HG03066 (cell line): ENCODE results near the gene FLNA.

Experiments used
- ATAC-seq: cut with Tn5 transposase; IDR thresholded peaks from one replicate; pipeline ENCODE4 v1.9.1; 2021; ENCODE audit warnings: low read depth; ENCODE audit not compliant: unreplicated experiment

Gene FLNA

GRCh38 chrX:154378059-154378798, 3.8 kb upstream of the FLNA start:
- peak; percentile 1 for ATAC-seq

GRCh38 chrX:154376774-154377173, 2.3 kb upstream of the FLNA start:
- ATAC-seq: no peak

- ATAC-seq: no peak
Measured at GRCh38 chrX:154375156-154375504, 696 bp upstream of the FLNA start.

GRCh38 chrX:154373340-154374306, 811 bp downstream of the FLNA start:
- ATAC-seq: no peak

- no peak for ATAC-seq
Measured at GRCh38 chrX:154372612-154373022, 1.8 kb downstream of the FLNA start.

- no peak for ATAC-seq
Measured at GRCh38 chrX:154371789-154372300, 2.6 kb downstream of the FLNA start.

- ATAC-seq: peak; percentile 53
Measured at GRCh38 chrX:154371017-154371788, 3.2 kb downstream of the FLNA start.

- no peak for ATAC-seq
Measured at GRCh38 chrX:154370300-154371016, 4.0 kb downstream of the FLNA start.

- no peak for ATAC-seq
Measured at GRCh38 chrX:154369449-154370299, 4.8 kb downstream of the FLNA start.

- ATAC-seq: no peak
Measured at GRCh38 chrX:154368630-154369448, 5.6 kb downstream of the FLNA start.

GRCh38 chrX:154367474-154368308, 6.7 kb downstream of the FLNA start:
- ATAC-seq: no peak

GRCh38 chrX:154366666-154367055, 7.8 kb downstream of the FLNA start:
- ATAC-seq: no peak

- no peak for ATAC-seq
Measured at GRCh38 chrX:154365997-154366665, 8.3 kb downstream of the FLNA start.

- ATAC-seq: no peak
Measured at GRCh38 chrX:154365052-154365600, 9.3 kb downstream of the FLNA start.

- no peak for ATAC-seq
Measured at GRCh38 chrX:154363706-154364439, 10.6 kb downstream of the FLNA start.
